ENCODE data around the gene LIPA.

Gene LIPA

GRCh38 chr10:89240519-89240918 lies 11.1 kb downstream of the LIPA start:
- no peak for DNase-seq (ENCODE audit: low read depth)

- no peak for DNase-seq (ENCODE audit: low read depth)
Observed at GRCh38 chr10:89238956-89239644, 12.5 kb downstream of the LIPA start.

- no peak for DNase-seq (ENCODE audit: low read depth)
Observed at GRCh38 chr10:89237849-89238248, 13.7 kb downstream of the LIPA start.

GRCh38 chr10:89236226-89236797 lies 15.3 kb downstream of the LIPA start:
- DNase-seq (ENCODE audit: low read depth) = no peak

- no peak for DNase-seq (ENCODE audit: low read depth)
Observed at GRCh38 chr10:89235073-89235798, 16.3 kb downstream of the LIPA start.

- DNase-seq (ENCODE audit: low read depth) = no peak
Observed at GRCh38 chr10:89233033-89233432, 18.5 kb downstream of the LIPA start.

GRCh38 chr10:89228962-89229361 lies 22.6 kb downstream of the LIPA start:
- no peak for DNase-seq (ENCODE audit: low read depth)

GRCh38 chr10:89228146-89228545 lies 23.4 kb downstream of the LIPA start:
- no peak for DNase-seq (ENCODE audit: low read depth)

- DNase-seq (ENCODE audit: low read depth) = no peak
Observed at GRCh38 chr10:89226891-89227290, 24.7 kb downstream of the LIPA start.

- no peak for DNase-seq (ENCODE audit: low read depth)
Observed at GRCh38 chr10:89224739-89225443, 26.7 kb downstream of the LIPA start.

- no peak for DNase-seq (ENCODE audit: low read depth)
Observed at GRCh38 chr10:89221919-89222318, 29.7 kb downstream of the LIPA start.

- DNase-seq (ENCODE audit: low read depth) = no peak
Observed at GRCh38 chr10:89219513-89220218, 31.9 kb downstream of the LIPA start.

GRCh38 chr10:89217057-89217990 lies 34.3 kb downstream of the LIPA start:
- no peak for DNase-seq (ENCODE audit: low read depth)

- DNase-seq (ENCODE audit: low read depth) = no peak
Observed at GRCh38 chr10:89216056-89216455, 35.5 kb downstream of the LIPA start.

GRCh38 chr10:89215511-89215910 lies 36.1 kb downstream of the LIPA start:
- DNase-seq (ENCODE audit: low read depth) = no peak

GRCh38 chr10:89214566-89215165 lies 36.9 kb downstream of the LIPA start:
- no peak for DNase-seq (ENCODE audit: low read depth)

GRCh38 chr10:89213191-89213808 lies 38.3 kb downstream of the LIPA start:
- DNase-seq (ENCODE audit: low read depth) = no peak

- no peak for DNase-seq (ENCODE audit: low read depth)
Observed at GRCh38 chr10:89210794-89211425, 40.7 kb downstream of the LIPA start.

GRCh38 chr10:89209718-89210117 lies 41.9 kb downstream of the LIPA start:
- no peak for DNase-seq (ENCODE audit: low read depth)
